Measurements from ENCODE around the gene ABLIM2. TPM values are rescaled to one million over a fixed set of nuclear protein-coding genes. Genes with fewer than 3 reads are reported as not detected.

ABLIM2 gene
- total RNA-seq, 1 experiment from 2014 or later, result 1.0 TPM

GRCh38 chr4:7917669-7918068 lies 240.9 kb downstream of the ABLIM2 start:
- Histone ChIP-seq H3K23ac (ENCODE audit: insufficient read length, low read depth, low read length) (no peak overlapping the region), H3K27me3 (ENCODE audit: insufficient read depth, low read length) (no peaks in the 10 kb centered on the region), H4K5ac (ENCODE audit: insufficient read length, low read depth, low read length) (no peak overlapping the region), H3K23me2 (ENCODE audit: insufficient read length, low read depth, low read length, poor library complexity, severe bottlenecking) (no peaks in the 10 kb centered on the region), H2BK12ac (ENCODE audit: insufficient read length, low read depth, low read length) (no peak overlapping the region), H2AK5ac (ENCODE audit: insufficient read length, low read length) (no peak overlapping the region), H3T11ph (ENCODE audit: low read length) (no peak overlapping the region), H3K27ac (ENCODE audit: insufficient read length, low read depth, low read length) (no peak overlapping the region), H3K79me2 (ENCODE audit: insufficient read depth, low read length) (peaks cover 6% of the 10 kb centered on the region; the same call in 1 of the 2 replicates), H3K18ac (ENCODE audit: insufficient read length, low read depth, low read length) (no peak overlapping the region), H2BK120ac (ENCODE audit: low read depth, low read length, poor library complexity, severe bottlenecking) (no peak overlapping the region), H3K56ac (ENCODE audit: insufficient read length, low read depth, low read length) (no peak overlapping the region), H4K91ac (ENCODE audit: insufficient read length, low read depth, low read length) (no peak overlapping the region), H3K4me2 (ENCODE audit: insufficient read depth, insufficient read length, low read length) (no peak overlapping the region), H3K9ac (ENCODE audit: extremely low read depth, insufficient read length, low read length) (no peak overlapping the region), H3K79me1 (ENCODE audit: insufficient read depth, low read depth, low read length, poor library complexity, severe bottlenecking) (no peaks in the 10 kb centered on the region), H4K20me1 (ENCODE audit: control insufficient read depth, insufficient read depth, insufficient read length) (no peaks in the 10 kb centered on the region), H3K14ac (ENCODE audit: insufficient read depth, low read length) (no peak overlapping the region), H2AFZ (ENCODE audit: low read length) (no peak overlapping the region), H2BK5ac (ENCODE audit: insufficient read length, low read length) (no peak overlapping the region), H3K4me1 (ENCODE audit: insufficient read depth, low read length) (peaks cover 4% of the 10 kb centered on the region; the same call in 1 of the 2 replicates), H4K8ac (replicated peaks; ENCODE audit: insufficient read length, low read depth, low read length) (no peak overlapping the region), H3K4ac (ENCODE audit: low read depth, low read length) (no peak overlapping the region), H2BK20ac (ENCODE audit: low read depth, low read length, poor library complexity, severe bottlenecking) (no peak overlapping the region), H3K9me3 (ENCODE audit: control insufficient read depth, low read depth, low read length) (no peaks in the 10 kb centered on the region), H2BK15ac (ENCODE audit: low read depth, low read length) (no peak overlapping the region)
- peak; percentile 41; the same call in 2 of the 3 replicates for TF ChIP-seq CTCF (conservative IDR thresholded peaks at IDR 0.05)
- Mint-ChIP-seq H3K27me3 (ENCODE audit: low read depth) (no peaks in the 10 kb centered on the region; the same call in 1 of the 2 replicates), H3K27ac (peak overlapping the region in 2 of 3 experiments; percentile 9 to 96; a peak in 4 of 7 replicates), H3K4me3 (no peak overlapping the region), H3K9me3 (0 out of 5 replicates have a peak, but pooled peaks cover 0 to 4% of the 10 kb centered on the region in 2 experiments), H3K36me3 (ENCODE audit: insufficient read depth in 1 of 3, low read depth in 3 of 3) (peaks cover 0 to 13% (median 0%) of the 10 kb centered on the region in 3 experiments; a peak in 2 of 7 replicates), H3K4me1 (peaks cover 35 to 47% of the 10 kb centered on the region in 2 experiments)
- no CpG with 5 or more reads among the region's 6 CpGs for WGBS (ENCODE audit: extremely low coverage, insufficient read length, low lambda C conversion rate)
- DNase-seq, result no peak
